ENCODE results near the gene FKBP2. TPM values are rescaled to one million over a fixed set of nuclear protein-coding genes. Genes with fewer than 3 reads are reported as not detected.
A peak's percentile ranks its signal among the peaks of the same experiment; 100 is the strongest.

FKBP2 gene
- total and polyA plus RNA-seq, 5 donors from 2014 or later, result 21.1 to 47.8 (median 42.6) TPM

- no peak overlapping the region for H3K4me3 ChIP-seq (ENCODE audit: low read depth, low read length)
- peak overlapping the region; percentile 87 to 92 (median 88) for H3K27ac Mint-ChIP-seq
- H3K27me3 Mint-ChIP-seq, result no peaks in the 10 kb centered on the region
- peaks cover 0 to 58% (median 31%) of the 10 kb centered on the region in 4 donors for H3K4me1 Mint-ChIP-seq
- no peaks in the 10 kb centered on the region for H3K9me3 ChIP-seq (ENCODE audit: control insufficient read depth in 2 of 2, low read length in 2 of 2)
- DNase-seq (no peak), ATAC-seq (ENCODE audit: low read depth in 2 of 2) (no peak)
- H3K27me3 ChIP-seq (ENCODE audit: control insufficient read depth, insufficient read depth, low read length), result no peaks in the 10 kb centered on the region
- H3K4me1 ChIP-seq (ENCODE audit: control insufficient read depth, insufficient read depth, low read length, poor library complexity, severe bottlenecking), result peaks cover 43% of the 10 kb centered on the region
- H3K36me3 ChIP-seq (ENCODE audit: control insufficient read depth, insufficient read depth, low read length), result no peaks in the 10 kb centered on the region
- H3K27ac ChIP-seq (ENCODE audit: insufficient read depth, low read length, poor library complexity, severe bottlenecking), result no peak overlapping the region
- H3K36me3 Mint-ChIP-seq, result no peaks in the 10 kb centered on the region
- H3K9me3 Mint-ChIP-seq, result no peaks in the 10 kb centered on the region
- peak overlapping the region; percentile 89 to 95 (median 92) for H3K4me3 Mint-ChIP-seq
These were observed 8.5 kb upstream of the FKBP2 start for GRCh38 chr11:64232182-64232966.

- Histone ChIP-seq H3K4me3 (ENCODE audit: low read depth, low read length) (no peak overlapping the region), H3K27me3 (ENCODE audit: control insufficient read depth, insufficient read depth, low read length) (no peaks in the 10 kb centered on the region), H3K9me3 (ENCODE audit: control insufficient read depth in 2 of 2, low read length in 2 of 2) (no peaks in the 10 kb centered on the region), H3K36me3 (ENCODE audit: control insufficient read depth, insufficient read depth, low read length) (no peaks in the 10 kb centered on the region), H3K27ac (ENCODE audit: insufficient read depth, low read length, poor library complexity, severe bottlenecking) (no peak overlapping the region), H3K4me1 (ENCODE audit: control insufficient read depth, insufficient read depth, low read length, poor library complexity, severe bottlenecking) (peaks cover 41% of the 10 kb centered on the region)
- Mint-ChIP-seq H3K27ac (peak overlapping the region in 2 of 3 donors; percentile 71 to 88), H3K4me1 (peaks cover 0 to 54% (median 28%) of the 10 kb centered on the region in 4 donors), H3K9me3 (no peaks in the 10 kb centered on the region), H3K4me3 (peak overlapping the region; percentile 85 to 95 (median 91)), H3K27me3 (no peaks in the 10 kb centered on the region), H3K36me3 (no peaks in the 10 kb centered on the region)
- DNase-seq (no peak), ATAC-seq (ENCODE audit: low read depth in 2 of 2) (no peak)
These were observed 8.0 kb upstream of the FKBP2 start for GRCh38 chr11:64232967-64233315.

- no peaks in the 10 kb centered on the region for H3K27me3 Mint-ChIP-seq
- H3K27ac Mint-ChIP-seq, result peak within 1 kb of the TSS; percentile 74 to 80 (median 76)
- peak within 1 kb of the TSS; percentile 68 for H3K27ac ChIP-seq (ENCODE audit: insufficient read depth, low read length, poor library complexity, severe bottlenecking)
- peak; percentile 59 to 74 (median 66) for DNase-seq
- H3K4me1 Mint-ChIP-seq, result peaks cover 0 to 47% (median 27%) of the 10 kb centered on the region in 4 donors
- H3K4me3 ChIP-seq (ENCODE audit: low read depth, low read length), result peak within 1 kb of the TSS; percentile 48
- no peaks in the 10 kb centered on the region for H3K27me3 ChIP-seq (ENCODE audit: control insufficient read depth, insufficient read depth, low read length)
- H3K36me3 Mint-ChIP-seq, result no peaks in the 10 kb centered on the region
- H3K4me1 ChIP-seq (ENCODE audit: control insufficient read depth, insufficient read depth, low read length, poor library complexity, severe bottlenecking), result peaks cover 39% of the 10 kb centered on the region
- ATAC-seq (ENCODE audit: low read depth in 2 of 2), result peak; percentile 47 to 54
- H3K4me3 Mint-ChIP-seq, result peak within 1 kb of the TSS; percentile 85 to 95 (median 91)
- H3K9me3 Mint-ChIP-seq, result no peaks in the 10 kb centered on the region
- no peaks in the 10 kb centered on the region for H3K9me3 ChIP-seq (ENCODE audit: control insufficient read depth in 2 of 2, low read length in 2 of 2)
- H3K36me3 ChIP-seq (ENCODE audit: control insufficient read depth, insufficient read depth, low read length), result no peaks in the 10 kb centered on the region
These were observed 6.8 kb upstream of the FKBP2 start, which contains the start of gene VEGFB for GRCh38 chr11:64233913-64234586. VEGFB (plus strand) TSS chr11:64234584; CDS start chr11:64234834, 250 bp downstream.

GRCh38 chr11:64234647-64235379 lies 6.1 kb upstream of the FKBP2 start:
- peaks cover 32% of the 10 kb centered on the region for H3K4me1 ChIP-seq (ENCODE audit: control insufficient read depth, insufficient read depth, low read length, poor library complexity, severe bottlenecking)
- peak overlapping the region; percentile 80 to 93 (median 84) for H3K4me3 Mint-ChIP-seq
- no peaks in the 10 kb centered on the region for H3K36me3 ChIP-seq (ENCODE audit: control insufficient read depth, insufficient read depth, low read length)
- ATAC-seq (ENCODE audit: low read depth in 2 of 2) (peak; percentile 54 to 63), DNase-seq (peak; percentile 55 to 60 (median 58))
- peak overlapping the region; percentile 74 to 80 (median 76) for H3K27ac Mint-ChIP-seq
- no peaks in the 10 kb centered on the region for H3K36me3 Mint-ChIP-seq
- H3K9me3 Mint-ChIP-seq, result no peaks in the 10 kb centered on the region
- no peaks in the 10 kb centered on the region for H3K27me3 ChIP-seq (ENCODE audit: control insufficient read depth, insufficient read depth, low read length)
- no peaks in the 10 kb centered on the region for H3K27me3 Mint-ChIP-seq
- peak overlapping the region; percentile 68 for H3K27ac ChIP-seq (ENCODE audit: insufficient read depth, low read length, poor library complexity, severe bottlenecking)
- H3K4me3 ChIP-seq (ENCODE audit: low read depth, low read length), result peak overlapping the region; percentile 48
- no peaks in the 10 kb centered on the region for H3K9me3 ChIP-seq (ENCODE audit: control insufficient read depth in 2 of 2, low read length in 2 of 2)
- peaks cover 0 to 40% (median 22%) of the 10 kb centered on the region in 4 donors for H3K4me1 Mint-ChIP-seq

- Histone ChIP-seq H3K9me3 (ENCODE audit: control insufficient read depth in 2 of 2, low read length in 2 of 2) (no peaks in the 10 kb centered on the region), H3K27me3 (ENCODE audit: control insufficient read depth, insufficient read depth, low read length) (no peaks in the 10 kb centered on the region), H3K36me3 (ENCODE audit: control insufficient read depth, insufficient read depth, low read length) (no peaks in the 10 kb centered on the region), H3K4me1 (ENCODE audit: control insufficient read depth, insufficient read depth, low read length, poor library complexity, severe bottlenecking) (peaks cover 32% of the 10 kb centered on the region), H3K4me3 (ENCODE audit: low read depth, low read length) (peak overlapping the region; percentile 48), H3K27ac (ENCODE audit: insufficient read depth, low read length, poor library complexity, severe bottlenecking) (peak overlapping the region; percentile 68)
- H3K36me3 Mint-ChIP-seq, result no peaks in the 10 kb centered on the region
- peak overlapping the region; percentile 80 to 93 (median 84) for H3K4me3 Mint-ChIP-seq
- no peak for DNase-seq
- no peaks in the 10 kb centered on the region for H3K9me3 Mint-ChIP-seq
- peaks cover 0 to 45% (median 23%) of the 10 kb centered on the region in 4 donors for H3K4me1 Mint-ChIP-seq
- H3K27ac Mint-ChIP-seq, result peak overlapping the region; percentile 74 to 80 (median 76)
- H3K27me3 Mint-ChIP-seq, result no peaks in the 10 kb centered on the region
- no peak for ATAC-seq (ENCODE audit: low read depth in 2 of 2)
These were observed 5.3 kb upstream of the FKBP2 start for GRCh38 chr11:64235437-64236161.

- no peaks in the 10 kb centered on the region for H3K9me3 ChIP-seq (ENCODE audit: control insufficient read depth in 2 of 2, low read length in 2 of 2)
- Mint-ChIP-seq H3K9me3 (no peaks in the 10 kb centered on the region), H3K4me3 (peak overlapping the region in 2 of 4 donors; percentile 38 to 83), H3K4me1 (peaks cover 0 to 42% (median 18%) of the 10 kb centered on the region in 4 donors), H3K27ac (peak overlapping the region in 1 of 3 donors; percentile 65), H3K36me3 (no peaks in the 10 kb centered on the region), H3K27me3 (no peaks in the 10 kb centered on the region)
- no peak for ATAC-seq (ENCODE audit: low read depth in 2 of 2)
- H3K36me3 ChIP-seq (ENCODE audit: control insufficient read depth, insufficient read depth, low read length), result no peaks in the 10 kb centered on the region
- H3K27ac ChIP-seq (ENCODE audit: insufficient read depth, low read length, poor library complexity, severe bottlenecking), result no peak overlapping the region
- H3K4me3 ChIP-seq (ENCODE audit: low read depth, low read length), result no peak overlapping the region
- no peaks in the 10 kb centered on the region for H3K27me3 ChIP-seq (ENCODE audit: control insufficient read depth, insufficient read depth, low read length)
- DNase-seq, result no peak
- peaks cover 35% of the 10 kb centered on the region for H3K4me1 ChIP-seq (ENCODE audit: control insufficient read depth, insufficient read depth, low read length, poor library complexity, severe bottlenecking)
These were observed 3.4 kb upstream of the FKBP2 start for GRCh38 chr11:64237484-64237951.

GRCh38 chr11:64238076-64238475 lies 2.8 kb upstream of the FKBP2 start:
- H3K27me3 ChIP-seq (ENCODE audit: control insufficient read depth, insufficient read depth, low read length), result no peaks in the 10 kb centered on the region
- no peaks in the 10 kb centered on the region for H3K36me3 ChIP-seq (ENCODE audit: control insufficient read depth, insufficient read depth, low read length)
- no peak for DNase-seq
- peaks cover 0 to 42% (median 17%) of the 10 kb centered on the region in 4 donors for H3K4me1 Mint-ChIP-seq
- H3K9me3 Mint-ChIP-seq, result no peaks in the 10 kb centered on the region
- no peak overlapping the region for H3K4me3 ChIP-seq (ENCODE audit: low read depth, low read length)
- H3K27ac ChIP-seq (ENCODE audit: insufficient read depth, low read length, poor library complexity, severe bottlenecking), result no peak overlapping the region
- H3K27me3 Mint-ChIP-seq, result no peaks in the 10 kb centered on the region
- peak overlapping the region in 3 of 4 donors; percentile 38 to 87 (median 83) for H3K4me3 Mint-ChIP-seq
- H3K36me3 Mint-ChIP-seq, result no peaks in the 10 kb centered on the region
- H3K4me1 ChIP-seq (ENCODE audit: control insufficient read depth, insufficient read depth, low read length, poor library complexity, severe bottlenecking), result peaks cover 39% of the 10 kb centered on the region
- peak overlapping the region in 2 of 3 donors; percentile 17 to 86 for H3K27ac Mint-ChIP-seq
- no peaks in the 10 kb centered on the region for H3K9me3 ChIP-seq (ENCODE audit: control insufficient read depth in 2 of 2, low read length in 2 of 2)
- no peak for ATAC-seq (ENCODE audit: low read depth in 2 of 2)
